Activated naive CD8-positive, alpha-beta T cell treated with anti-CD3 and anti-CD28 coated beads for 36 hours (primary cell): ENCODE measurements around the gene UQCR10. TPM values are rescaled to one million over a fixed set of nuclear protein-coding genes. Genes with fewer than 3 reads are reported as not detected.
"Not testable (repeated sequence)": the region's sequence is repeated elsewhere in the genome, so short reads cannot be mapped to it uniquely, and the experiment has no call there.

Experiments
- DNase-seq: peaks from one replicate; pipeline ENCODE4 v3.0.0; 2021
- H3K27ac Mint-ChIP-seq: one replicate; pipeline ENCODE4 v1.8.0; 2022; ENCODE audit warnings: mild to moderate bottlenecking, moderate library complexity, mixed read lengths
- H3K27me3 Mint-ChIP-seq: one replicate; pipeline ENCODE4 v1.8.0; 2022; ENCODE audit warnings: mild to moderate bottlenecking, mixed read lengths
- H3K36me3 Mint-ChIP-seq: one replicate; pipeline ENCODE4 v1.8.0; 2021; ENCODE audit warnings: mild to moderate bottlenecking, mixed read lengths
- H3K4me1 Mint-ChIP-seq: one replicate; pipeline ENCODE4 v1.8.0; 2021; ENCODE audit warnings: mixed read lengths
- H3K4me3 Mint-ChIP-seq: one replicate; pipeline ENCODE4 v1.8.0; 2022; ENCODE audit warnings: mild to moderate bottlenecking, moderate library complexity, mixed read lengths
- H3K9me3 Mint-ChIP-seq: one replicate; pipeline ENCODE4 v1.8.0; 2022; ENCODE audit warnings: mixed read lengths
- total RNA-seq, 2 experiments: library from RNA; stranded (reverse); gene quantifications; one replicate each; pipeline ENCODE4 v1.2.3, GENCODE V29; 2021

Gene UQCR10
- total RNA-seq, 2 experiments from 2014 or later = 108 to 117 TPM

GRCh38 chr22:29748248-29748893 lies 18.8 kb upstream of the UQCR10 start:
- peaks cover 4% of the 10 kb centered on the region for H3K36me3 Mint-ChIP-seq
- DNase-seq = no peak
- H3K27me3 Mint-ChIP-seq = no peaks in the 10 kb centered on the region
- H3K4me3 Mint-ChIP-seq = no peak overlapping the region
- H3K4me1 Mint-ChIP-seq = peaks cover 4% of the 10 kb centered on the region
- no peaks in the 10 kb centered on the region for H3K9me3 Mint-ChIP-seq
- H3K27ac Mint-ChIP-seq = no peak overlapping the region

GRCh38 chr22:29750029-29750428 lies 17.1 kb upstream of the UQCR10 start:
- no peak overlapping the region for H3K4me3 Mint-ChIP-seq

GRCh38 chr22:29750559-29751538 lies 16.3 kb upstream of the UQCR10 start:
- Mint-ChIP-seq H3K27me3 (no peaks in the 10 kb centered on the region), H3K36me3 (peaks cover 2% of the 10 kb centered on the region), H3K4me3 (no peak overlapping the region)

More at GRCh38 chr22:29750029-29750428, 17.1 kb upstream of the UQCR10 start:
- Mint-ChIP-seq H3K36me3 (peaks cover 4% of the 10 kb centered on the region), H3K27ac (no peak overlapping the region), H3K27me3 (no peaks in the 10 kb centered on the region), H3K9me3 (no peaks in the 10 kb centered on the region), H3K4me1 (peaks cover 4% of the 10 kb centered on the region)
- no peak for DNase-seq

GRCh38 chr22:29751669-29752068 lies 15.5 kb upstream of the UQCR10 start:
- Mint-ChIP-seq H3K27ac (peak overlapping the region; percentile 48), H3K9me3 (no peaks in the 10 kb centered on the region), H3K4me1 (peaks cover 4% of the 10 kb centered on the region), H3K4me3 (no peak overlapping the region), H3K27me3 (no peaks in the 10 kb centered on the region), H3K36me3 (peaks cover 2% of the 10 kb centered on the region)
- no peak for DNase-seq

More at GRCh38 chr22:29750559-29751538, 16.3 kb upstream of the UQCR10 start:
- DNase-seq = no peak
- Mint-ChIP-seq H3K27ac (peak overlapping the region; percentile 65), H3K9me3 (no peaks in the 10 kb centered on the region), H3K4me1 (peaks cover 4% of the 10 kb centered on the region)

- Mint-ChIP-seq H3K9me3 (no peaks in the 10 kb centered on the region), H3K27ac (no peak overlapping the region), H3K27me3 (no peaks in the 10 kb centered on the region), H3K4me3 (no peak overlapping the region), H3K36me3 (no peaks in the 10 kb centered on the region), H3K4me1 (peaks cover 4% of the 10 kb centered on the region)
- DNase-seq = no peak
Measured at GRCh38 chr22:29753808-29754657, 13.1 kb upstream of the UQCR10 start.

- not testable (repeated sequence) for DNase-seq, H3K27ac Mint-ChIP-seq, H3K4me3 Mint-ChIP-seq, H3K4me1 Mint-ChIP-seq, H3K27me3 Mint-ChIP-seq, H3K9me3 Mint-ChIP-seq, H3K36me3 Mint-ChIP-seq
Measured at GRCh38 chr22:29754658-29755395, 12.3 kb upstream of the UQCR10 start.

GRCh38 chr22:29755889-29756288 lies 11.3 kb upstream of the UQCR10 start:
- no peak overlapping the region for H3K4me3 Mint-ChIP-seq
- H3K27me3 Mint-ChIP-seq = no peaks in the 10 kb centered on the region
- H3K27ac Mint-ChIP-seq = no peak overlapping the region
- no peaks in the 10 kb centered on the region for H3K36me3 Mint-ChIP-seq
- DNase-seq = no peak
- H3K9me3 Mint-ChIP-seq = no peaks in the 10 kb centered on the region
- peaks cover 3% of the 10 kb centered on the region for H3K4me1 Mint-ChIP-seq

- H3K27ac Mint-ChIP-seq = no peak overlapping the region
Measured at GRCh38 chr22:29756341-29756740, 10.8 kb upstream of the UQCR10 start.

GRCh38 chr22:29757096-29757495 lies 10.1 kb upstream of the UQCR10 start:
- Mint-ChIP-seq H3K4me1 (no peaks in the 10 kb centered on the region), H3K27me3 (no peaks in the 10 kb centered on the region), H3K27ac (no peak overlapping the region), H3K36me3 (no peaks in the 10 kb centered on the region), H3K4me3 (no peak overlapping the region), H3K9me3 (no peaks in the 10 kb centered on the region)
- no peak for DNase-seq

More at GRCh38 chr22:29756341-29756740, 10.8 kb upstream of the UQCR10 start:
- H3K4me1 Mint-ChIP-seq = no peaks in the 10 kb centered on the region
- H3K4me3 Mint-ChIP-seq = no peak overlapping the region
- H3K27me3 Mint-ChIP-seq = no peaks in the 10 kb centered on the region
- no peaks in the 10 kb centered on the region for H3K9me3 Mint-ChIP-seq
- H3K36me3 Mint-ChIP-seq = no peaks in the 10 kb centered on the region
- no peak for DNase-seq

GRCh38 chr22:29758068-29758622 lies 9.0 kb upstream of the UQCR10 start:
- Mint-ChIP-seq H3K27me3 (no peaks in the 10 kb centered on the region), H3K4me1 (no peaks in the 10 kb centered on the region), H3K36me3 (no peaks in the 10 kb centered on the region), H3K27ac (no peak overlapping the region), H3K4me3 (no peak overlapping the region), H3K9me3 (no peaks in the 10 kb centered on the region)
- DNase-seq = no peak

GRCh38 chr22:29758959-29759358 lies 8.2 kb upstream of the UQCR10 start:
- H3K4me1 Mint-ChIP-seq = peaks cover under 1% of the 10 kb centered on the region
- no peaks in the 10 kb centered on the region for H3K27me3 Mint-ChIP-seq
- DNase-seq = no peak
- no peaks in the 10 kb centered on the region for H3K36me3 Mint-ChIP-seq
- H3K4me3 Mint-ChIP-seq = no peak overlapping the region
- H3K27ac Mint-ChIP-seq = no peak overlapping the region
- no peaks in the 10 kb centered on the region for H3K9me3 Mint-ChIP-seq

GRCh38 chr22:29762263-29762662 lies 4.9 kb upstream of the UQCR10 start:
- peaks cover 2% of the 10 kb centered on the region for H3K36me3 Mint-ChIP-seq
- DNase-seq = no peak
- no peaks in the 10 kb centered on the region for H3K27me3 Mint-ChIP-seq
- H3K27ac Mint-ChIP-seq = no peak overlapping the region
- H3K4me3 Mint-ChIP-seq = no peak overlapping the region
- H3K9me3 Mint-ChIP-seq = no peaks in the 10 kb centered on the region
- peaks cover 18% of the 10 kb centered on the region for H3K4me1 Mint-ChIP-seq

GRCh38 chr22:29765905-29766631 lies 1.1 kb upstream of the UQCR10 start:
- Mint-ChIP-seq H3K4me1 (peaks cover 30% of the 10 kb centered on the region), H3K27me3 (no peaks in the 10 kb centered on the region), H3K36me3 (peaks cover 27% of the 10 kb centered on the region), H3K9me3 (no peaks in the 10 kb centered on the region), H3K27ac (peak overlapping the region; percentile 98), H3K4me3 (peak overlapping the region; percentile 99)
- peak; percentile 28 for DNase-seq
